SK-N-SH (cell line): ENCODE data around the gene PPARD. TPM values are rescaled to one million over a fixed set of nuclear protein-coding genes. Genes with fewer than 3 reads are reported as not detected.

Source experiments
- CTCF ChIA-PET: fragments of 300-600, 350-600 bp; formaldehyde crosslinking; extraction: SDS; loops from one replicate; lab custom pipeline; 2021; lab: Yijun Ruan, JAX
- POLR2A ChIA-PET: fragments of 350-600 bp; sonication (Branson Sonifier 250); formaldehyde crosslinking; extraction: SDS; loops from one replicate; lab custom pipeline; 2020; ENCODE audit warnings: antibody characterized with exemption, inconsistent platforms; lab: Yijun Ruan, JAX
- DNase-seq: peaks from one replicate; pipeline ENCODE4 v3.0.0; 2012
- H2AFZ ChIP-seq: fragments of 200-600 bp; sonication (generic); 2 replicates; pipeline ENCODE4 v1.8.1; 2016; ENCODE audit warnings: antibody characterized with exemption, mild to moderate bottlenecking, low read depth
- H3F3A ChIP-seq: fragments of 200-600 bp; sonication (generic); replicated peaks from 2 replicates; pipeline ENCODE3; 2016; ENCODE audit warnings: antibody characterized with exemption, mild to moderate bottlenecking; ENCODE audit not compliant: insufficient read depth
- H3K27ac ChIP-seq, 2 experiments: fragments of 200-500 bp in 1 of 2; fragments of 200-600 bp in 1 of 2; sonication (Bioruptor generic) in 1 of 2; sonication (generic), shearing (Covaris generic) in 1 of 2; 2 replicates each; pipeline versions ENCODE4 v1.5.1 to v1.6.1; 2014 to 2016; ENCODE audit warnings: low read depth in 2 of 2, inconsistent platforms in 1 of 2, low read length in 1 of 2, mild to moderate bottlenecking in 1 of 2, mixed read lengths in 1 of 2
- H3K27me3 ChIP-seq: fragments of 200-600 bp; sonication (generic), shearing (Covaris generic); 2 replicates; pipeline ENCODE4 v1.6.1; 2016; ENCODE audit warnings: mixed run types; ENCODE audit not compliant: insufficient read depth
- H3K36me3 ChIP-seq, 2 experiments: fragments of 200-500 bp in 1 of 2; fragments of 200-600 bp in 1 of 2; sonication (Bioruptor generic) in 1 of 2; sonication (generic) in 1 of 2; replicated peaks in 1 of 2; 2 replicates each; pipeline versions ENCODE3 to v1.5.1; 2014 to 2016; ENCODE audit warnings: low read length in 1 of 2, mild to moderate bottlenecking in 1 of 2; ENCODE audit not compliant: insufficient read depth in 2 of 2, control insufficient read depth in 1 of 2
- H3K4me1 ChIP-seq, 2 experiments: fragments of 200-500 bp in 1 of 2; fragments of 200-600 bp in 1 of 2; sonication (Bioruptor generic) in 1 of 2; sonication (generic), shearing (Covaris generic) in 1 of 2; 2 replicates each; pipeline versions ENCODE4 v1.5.1 to v1.6.1; 2014 to 2016; ENCODE audit warnings: low read depth in 1 of 2, low read length in 1 of 2, mixed run types in 1 of 2; ENCODE audit not compliant: insufficient read depth in 2 of 2, control insufficient read depth in 1 of 2
- H3K4me2 ChIP-seq: fragments of 200-600 bp; sonication (generic), shearing (Covaris generic); 2 replicates; pipeline ENCODE4 v1.6.1; 2017; ENCODE audit warnings: mixed run types
- H3K4me3 ChIP-seq, 2 experiments: fragments of 200-500 bp in 1 of 2; fragments of 200-600 bp in 1 of 2; sonication (Bioruptor generic) in 1 of 2; sonication (generic), shearing (Covaris generic) in 1 of 2; 2 replicates each; pipeline versions ENCODE4 v1.5.1 to v1.8.1; 2014 to 2016; ENCODE audit warnings: low read depth in 2 of 2, inconsistent platforms in 1 of 2, low read length in 1 of 2, mild to moderate bottlenecking in 1 of 2, mixed read lengths in 1 of 2, moderate library complexity in 1 of 2
- H3K79me2 ChIP-seq: fragments of 200-600 bp; sonication (generic); 2 replicates; pipeline ENCODE4 v1.8.1; 2017; ENCODE audit warnings: mild to moderate bottlenecking; ENCODE audit not compliant: insufficient read depth
- H3K9ac ChIP-seq: fragments of 200-600 bp; sonication (generic); 2 replicates; pipeline ENCODE4 v1.6.1; 2017; ENCODE audit warnings: mixed run types
- H3K9me2 ChIP-seq: fragments of 200-600 bp; sonication (generic); 2 replicates; pipeline ENCODE4 v1.6.1; 2017; ENCODE audit warnings: mixed run types
- H3K9me3 ChIP-seq: fragments of 200-600 bp; sonication (generic); 2 replicates; pipeline ENCODE4 v1.6.1; 2017; ENCODE audit warnings: mixed run types, mild to moderate bottlenecking, moderate library complexity
- H4K20me1 ChIP-seq: fragments of 200-600 bp; sonication (generic); 2 replicates; pipeline ENCODE4 v1.6.1; 2017; ENCODE audit warnings: mild to moderate bottlenecking, mixed run types; ENCODE audit not compliant: insufficient read depth
- CHD2 ChIP-seq: fragments of 150-350 bp; IDR thresholded peaks from 2 replicates; pipeline ENCODE4 v1.6.1; 2018; ENCODE audit warnings: low read length; ENCODE audit not compliant: partially characterized antibody
- ELF1 ChIP-seq: IDR thresholded peaks from 2 replicates; pipeline ENCODE4 v1.4.0; 2012
- EZH2phosphoT487 ChIP-seq: fragments of 200-600 bp; sonication (generic); IDR thresholded peaks from 2 replicates; pipeline ENCODE4 v1.6.1; 2017; ENCODE audit warnings: low read depth, mixed run types, mild to moderate bottlenecking, antibody characterized with exemption, moderate library complexity, borderline replicate concordance
- FOSL2 ChIP-seq: IDR thresholded peaks from 2 replicates; pipeline ENCODE4 v1.4.0; 2012; ENCODE audit warnings: low read depth, mild to moderate bottlenecking, moderate library complexity, borderline replicate concordance
- FOXJ3 ChIP-seq: sonication (generic); formaldehyde crosslinking; IDR thresholded peaks from 2 replicates; pipeline ENCODE4 v1.5.1; 2020; ENCODE audit warnings: mild to moderate bottlenecking, missing genetic modification reagents
- GABPA ChIP-seq: IDR thresholded peaks from 2 replicates; pipeline ENCODE4 v1.4.0; 2012; ENCODE audit warnings: low read depth, mild to moderate bottlenecking
- GATA2 ChIP-seq: sonication (generic); formaldehyde crosslinking; IDR thresholded peaks from 2 replicates; pipeline ENCODE4 v1.5.0; 2020; ENCODE audit warnings: mild to moderate bottlenecking, missing genetic modification reagents
- JUND ChIP-seq: IDR thresholded peaks from 2 replicates; pipeline ENCODE4 v1.4.0; 2012
- MXI1 ChIP-seq: IDR thresholded peaks from 2 replicates; pipeline ENCODE4 v1.6.1; 2012; ENCODE audit warnings: mild to moderate bottlenecking, low read depth, low read length, improper control_type of control experiment
- NRF1 ChIP-seq: IDR thresholded peaks from 2 replicates; pipeline ENCODE4 v1.6.1; 2012; ENCODE audit warnings: low read depth, mild to moderate bottlenecking, low read length
- POLR2AphosphoS5 ChIP-seq: IDR thresholded peaks from 2 replicates; pipeline ENCODE4 v1.6.1; 2012; ENCODE audit warnings: low read depth, low read length
- RAD21 ChIP-seq: IDR thresholded peaks from 2 replicates; pipeline ENCODE4 v1.6.1; 2012; ENCODE audit warnings: mild to moderate bottlenecking, low read length
- RCOR1 ChIP-seq: fragments of 150-350 bp; IDR thresholded peaks from 2 replicates; pipeline ENCODE4 v1.6.1; 2017; ENCODE audit warnings: antibody characterized with exemption, low read length
- RXRA ChIP-seq: IDR thresholded peaks from 2 replicates; pipeline ENCODE4 v1.4.0; 2012; ENCODE audit warnings: low read depth, mild to moderate bottlenecking, borderline replicate concordance
- SIN3A ChIP-seq: IDR thresholded peaks from 2 replicates; pipeline ENCODE4 v1.6.1; 2012; ENCODE audit warnings: low read depth, mild to moderate bottlenecking, low read length, moderate library complexity, borderline replicate concordance
- SMC3 ChIP-seq: IDR thresholded peaks from 2 replicates; pipeline ENCODE4 v1.6.1; 2012; ENCODE audit warnings: low read depth, low read length, improper control_type of control experiment
- TCF12 ChIP-seq: IDR thresholded peaks from 2 replicates; pipeline ENCODE4 v1.4.0; 2012
- YY1 ChIP-seq: IDR thresholded peaks from 2 replicates; pipeline ENCODE4 v1.4.0; 2012; ENCODE audit warnings: low read depth, mild to moderate bottlenecking
- WGBS: methylation state at CpG from one replicate; pipeline ENCODE4 v1.1.6; 2017; ENCODE audit warnings: low lambda C conversion rate; 5-methylcytosine and 5-hydroxymethylcytosine counted together
- polyA plus RNA-seq, 3 experiments: library from polyadenylated mRNA; depleted of rRNA; stranded (reverse); fragments of >200 nt; gene quantifications; 2 replicates each; pipeline ENCODE4 v1.2.3, GENCODE V29; 2012
- TF ChIP-seq, protein P1 (sequence below): IDR thresholded peaks from 2 replicates; pipeline ENCODE4 v1.6.1; 2012; ENCODE audit warnings: mild to moderate bottlenecking, low read depth, low read length, moderate library complexity
- TF ChIP-seq, protein P2 (sequence below): IDR thresholded peaks from 2 replicates; pipeline ENCODE4 v1.4.0; 2012; ENCODE audit warnings: low read depth
- TF ChIP-seq, protein P3 (sequence below): IDR thresholded peaks from 2 replicates; pipeline ENCODE4 v1.4.0; 2012; ENCODE audit warnings: low read depth, borderline replicate concordance
- TF ChIP-seq, protein P4 (sequence below): fragments of 150-350 bp; IDR thresholded peaks from 2 replicates; pipeline ENCODE4 v1.6.1; 2016; ENCODE audit warnings: mild to moderate bottlenecking, low read depth, low read length
- TF ChIP-seq, protein P5 (sequence below): IDR thresholded peaks from 2 replicates; pipeline ENCODE4; 2012
- TF ChIP-seq, protein P6 (sequence below): fragments of 150-350 bp; IDR thresholded peaks from 2 replicates; pipeline ENCODE4 v1.6.1; 2017; ENCODE audit warnings: antibody characterized with exemption, low read length, low read depth, borderline replicate concordance

The PPARD gene
- polyA plus RNA-seq, 1 of the 3 experiments (the other 2 are of a cell fraction) = 13.3 TPM

DNA sequence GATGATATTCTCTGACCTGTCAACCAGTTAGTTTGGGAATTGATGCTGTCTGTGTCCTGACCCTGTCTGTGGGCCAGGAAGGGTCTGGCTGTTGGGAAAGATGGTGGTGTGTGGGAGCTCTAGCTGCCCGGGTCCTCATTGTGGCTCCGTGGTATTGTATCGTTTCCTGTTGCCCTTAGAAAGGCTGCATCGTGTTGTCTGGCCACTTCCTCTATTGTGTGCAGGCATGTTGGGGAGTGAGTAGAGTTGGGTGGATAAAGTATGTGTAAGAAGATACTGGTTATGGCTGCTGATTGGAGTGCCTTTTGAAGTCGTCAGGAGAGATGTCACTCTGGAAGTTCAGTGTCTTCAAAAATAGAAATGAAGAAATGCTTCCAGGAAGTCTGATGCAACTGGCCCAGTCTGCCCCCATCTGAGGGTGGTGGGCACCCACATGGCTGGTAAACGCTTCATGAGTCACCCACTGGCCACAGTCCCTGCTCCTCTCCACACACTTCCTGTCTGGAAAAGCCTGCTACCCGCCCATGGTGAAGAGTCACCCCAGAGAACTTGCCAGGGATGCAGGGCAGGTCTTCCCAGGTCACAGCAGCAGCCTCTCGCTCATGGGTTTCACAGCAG, 27.9 kb downstream of the PPARD start:
- POLR2A ChIA-PET = interaction anchor here (0.8 kb wide), 1 partner anchor 26 kb away, joined by 3 read pairs; no protein-coding TSS in a partner anchor
- no peak for TF ChIP-seq MXI1
- TF ChIP-seq FOXJ3 (CRISPR knock-in tag) = no peak
- no peak for TF ChIP-seq EZH2phosphoT487
- no peak for TF ChIP-seq GATA2 (CRISPR knock-in tag)
- no peak for TF ChIP-seq NRF1
- TF ChIP-seq GABPA = peak; percentile 27; the same call in 1 of the 2 replicates
- peak; percentile 88 for TF ChIP-seq RXRA
- peak; percentile 80 for TF ChIP-seq JUND
- no peak for TF ChIP-seq YY1
- peak; percentile 84 for TF ChIP-seq TCF12
- TF ChIP-seq, protein P1, sequence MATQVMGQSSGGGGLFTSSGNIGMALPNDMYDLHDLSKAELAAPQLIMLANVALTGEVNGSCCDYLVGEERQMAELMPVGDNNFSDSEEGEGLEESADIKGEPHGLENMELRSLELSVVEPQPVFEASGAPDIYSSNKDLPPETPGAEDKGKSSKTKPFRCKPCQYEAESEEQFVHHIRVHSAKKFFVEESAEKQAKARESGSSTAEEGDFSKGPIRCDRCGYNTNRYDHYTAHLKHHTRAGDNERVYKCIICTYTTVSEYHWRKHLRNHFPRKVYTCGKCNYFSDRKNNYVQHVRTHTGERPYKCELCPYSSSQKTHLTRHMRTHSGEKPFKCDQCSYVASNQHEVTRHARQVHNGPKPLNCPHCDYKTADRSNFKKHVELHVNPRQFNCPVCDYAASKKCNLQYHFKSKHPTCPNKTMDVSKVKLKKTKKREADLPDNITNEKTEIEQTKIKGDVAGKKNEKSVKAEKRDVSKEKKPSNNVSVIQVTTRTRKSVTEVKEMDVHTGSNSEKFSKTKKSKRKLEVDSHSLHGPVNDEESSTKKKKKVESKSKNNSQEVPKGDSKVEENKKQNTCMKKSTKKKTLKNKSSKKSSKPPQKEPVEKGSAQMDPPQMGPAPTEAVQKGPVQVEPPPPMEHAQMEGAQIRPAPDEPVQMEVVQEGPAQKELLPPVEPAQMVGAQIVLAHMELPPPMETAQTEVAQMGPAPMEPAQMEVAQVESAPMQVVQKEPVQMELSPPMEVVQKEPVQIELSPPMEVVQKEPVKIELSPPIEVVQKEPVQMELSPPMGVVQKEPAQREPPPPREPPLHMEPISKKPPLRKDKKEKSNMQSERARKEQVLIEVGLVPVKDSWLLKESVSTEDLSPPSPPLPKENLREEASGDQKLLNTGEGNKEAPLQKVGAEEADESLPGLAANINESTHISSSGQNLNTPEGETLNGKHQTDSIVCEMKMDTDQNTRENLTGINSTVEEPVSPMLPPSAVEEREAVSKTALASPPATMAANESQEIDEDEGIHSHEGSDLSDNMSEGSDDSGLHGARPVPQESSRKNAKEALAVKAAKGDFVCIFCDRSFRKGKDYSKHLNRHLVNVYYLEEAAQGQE = peak; percentile 73
- TF ChIP-seq, protein P2, sequence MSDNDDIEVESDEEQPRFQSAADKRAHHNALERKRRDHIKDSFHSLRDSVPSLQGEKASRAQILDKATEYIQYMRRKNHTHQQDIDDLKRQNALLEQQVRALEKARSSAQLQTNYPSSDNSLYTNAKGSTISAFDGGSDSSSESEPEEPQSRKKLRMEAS = peak; percentile 95
- TF ChIP-seq, protein P3, sequence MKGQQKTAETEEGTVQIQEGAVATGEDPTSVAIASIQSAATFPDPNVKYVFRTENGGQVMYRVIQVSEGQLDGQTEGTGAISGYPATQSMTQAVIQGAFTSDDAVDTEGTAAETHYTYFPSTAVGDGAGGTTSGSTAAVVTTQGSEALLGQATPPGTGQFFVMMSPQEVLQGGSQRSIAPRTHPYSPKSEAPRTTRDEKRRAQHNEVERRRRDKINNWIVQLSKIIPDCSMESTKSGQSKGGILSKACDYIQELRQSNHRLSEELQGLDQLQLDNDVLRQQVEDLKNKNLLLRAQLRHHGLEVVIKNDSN = no peak; the same call in 1 of the 2 replicates
- TF ChIP-seq RCOR1 = no peak
- TF ChIP-seq SMC3 = no peak
- TF ChIP-seq, protein P4, sequence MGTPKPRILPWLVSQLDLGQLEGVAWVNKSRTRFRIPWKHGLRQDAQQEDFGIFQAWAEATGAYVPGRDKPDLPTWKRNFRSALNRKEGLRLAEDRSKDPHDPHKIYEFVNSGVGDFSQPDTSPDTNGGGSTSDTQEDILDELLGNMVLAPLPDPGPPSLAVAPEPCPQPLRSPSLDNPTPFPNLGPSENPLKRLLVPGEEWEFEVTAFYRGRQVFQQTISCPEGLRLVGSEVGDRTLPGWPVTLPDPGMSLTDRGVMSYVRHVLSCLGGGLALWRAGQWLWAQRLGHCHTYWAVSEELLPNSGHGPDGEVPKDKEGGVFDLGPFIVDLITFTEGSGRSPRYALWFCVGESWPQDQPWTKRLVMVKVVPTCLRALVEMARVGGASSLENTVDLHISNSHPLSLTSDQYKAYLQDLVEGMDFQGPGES = no peak
- TF ChIP-seq CHD2 = no peak
- TF ChIP-seq SIN3A = peak; percentile 81; the same call in 1 of the 2 replicates
- TF ChIP-seq, protein P5, sequence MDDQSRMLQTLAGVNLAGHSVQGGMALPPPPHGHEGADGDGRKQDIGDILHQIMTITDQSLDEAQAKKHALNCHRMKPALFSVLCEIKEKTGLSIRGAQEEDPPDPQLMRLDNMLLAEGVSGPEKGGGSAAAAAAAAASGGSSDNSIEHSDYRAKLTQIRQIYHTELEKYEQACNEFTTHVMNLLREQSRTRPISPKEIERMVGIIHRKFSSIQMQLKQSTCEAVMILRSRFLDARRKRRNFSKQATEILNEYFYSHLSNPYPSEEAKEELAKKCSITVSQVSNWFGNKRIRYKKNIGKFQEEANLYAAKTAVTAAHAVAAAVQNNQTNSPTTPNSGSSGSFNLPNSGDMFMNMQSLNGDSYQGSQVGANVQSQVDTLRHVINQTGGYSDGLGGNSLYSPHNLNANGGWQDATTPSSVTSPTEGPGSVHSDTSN = peak; percentile 77
- TF ChIP-seq POLR2AphosphoS5 = peak; percentile 69; the same call in 1 of the 2 replicates
- TF ChIP-seq FOSL2 = peak; percentile 90
- TF ChIP-seq, protein P6, sequence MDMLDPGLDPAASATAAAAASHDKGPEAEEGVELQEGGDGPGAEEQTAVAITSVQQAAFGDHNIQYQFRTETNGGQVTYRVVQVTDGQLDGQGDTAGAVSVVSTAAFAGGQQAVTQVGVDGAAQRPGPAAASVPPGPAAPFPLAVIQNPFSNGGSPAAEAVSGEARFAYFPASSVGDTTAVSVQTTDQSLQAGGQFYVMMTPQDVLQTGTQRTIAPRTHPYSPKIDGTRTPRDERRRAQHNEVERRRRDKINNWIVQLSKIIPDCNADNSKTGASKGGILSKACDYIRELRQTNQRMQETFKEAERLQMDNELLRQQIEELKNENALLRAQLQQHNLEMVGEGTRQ = no peak
- no peak for TF ChIP-seq RAD21
- TF ChIP-seq ELF1 = peak; percentile 72

More for the DNA sequence above, 27.9 kb downstream of the PPARD start:
- H3K27me3 ChIP-seq = no peaks in the 10 kb centered on the region
- peaks cover 20% of the 10 kb centered on the region for H3F3A ChIP-seq
- H3K9ac ChIP-seq = peak overlapping the region; percentile 64
- H4K20me1 ChIP-seq = no peaks in the 10 kb centered on the region
- H3K4me3 ChIP-seq = 0 out of 4 replicates have a peak overlapping the region, but pooled peaks of 1 of the 2 experiments have one; percentile 5
- peaks cover 66% of the 10 kb centered on the region for H3K79me2 ChIP-seq
- 23% methylated on average over 8 of the region's 8 CpGs for WGBS
- H3K4me2 ChIP-seq = peak overlapping the region; percentile 67
- peak overlapping the region; percentile 48 to 98; a peak in 3 of 4 replicates for H3K27ac ChIP-seq
- no peaks in the 10 kb centered on the region for H3K36me3 ChIP-seq
- H3K4me1 ChIP-seq = peaks cover 17 to 37% of the 10 kb centered on the region in 2 experiments
- DNase-seq = no peak
- CTCF ChIA-PET = interaction anchor here (0.6 kb wide), 1 partner anchor 1389 kb away, joined by 4 read pairs; no protein-coding TSS in a partner anchor
- H2AFZ ChIP-seq = no peak overlapping the region; the same call in 1 of the 2 replicates
- H3K9me3 ChIP-seq = no peaks in the 10 kb centered on the region
- no peaks in the 10 kb centered on the region for H3K9me2 ChIP-seq
